ENCODE results near the gene TERF2IP.

DNA sequence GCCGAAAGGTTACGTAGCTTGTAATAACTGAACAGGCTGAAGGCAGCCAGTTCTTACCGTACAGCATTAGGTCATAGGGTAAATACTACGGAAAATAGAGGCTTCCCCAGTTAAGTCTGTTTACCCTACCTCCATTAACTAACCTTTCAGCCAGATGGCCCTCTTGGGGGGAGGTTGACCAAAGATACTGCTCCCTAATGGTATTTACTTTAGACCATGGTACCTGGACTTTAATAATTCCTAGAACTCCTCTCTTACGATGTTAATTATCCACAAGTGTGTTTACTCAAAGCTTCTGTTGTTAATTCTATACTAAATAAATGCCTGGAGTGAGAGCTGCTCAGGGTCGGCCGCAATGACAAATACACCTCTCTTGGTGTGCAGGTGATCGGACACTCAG is 14.7 kb upstream of the TERF2IP start:
- TF ChIP-seq, protein P1, sequence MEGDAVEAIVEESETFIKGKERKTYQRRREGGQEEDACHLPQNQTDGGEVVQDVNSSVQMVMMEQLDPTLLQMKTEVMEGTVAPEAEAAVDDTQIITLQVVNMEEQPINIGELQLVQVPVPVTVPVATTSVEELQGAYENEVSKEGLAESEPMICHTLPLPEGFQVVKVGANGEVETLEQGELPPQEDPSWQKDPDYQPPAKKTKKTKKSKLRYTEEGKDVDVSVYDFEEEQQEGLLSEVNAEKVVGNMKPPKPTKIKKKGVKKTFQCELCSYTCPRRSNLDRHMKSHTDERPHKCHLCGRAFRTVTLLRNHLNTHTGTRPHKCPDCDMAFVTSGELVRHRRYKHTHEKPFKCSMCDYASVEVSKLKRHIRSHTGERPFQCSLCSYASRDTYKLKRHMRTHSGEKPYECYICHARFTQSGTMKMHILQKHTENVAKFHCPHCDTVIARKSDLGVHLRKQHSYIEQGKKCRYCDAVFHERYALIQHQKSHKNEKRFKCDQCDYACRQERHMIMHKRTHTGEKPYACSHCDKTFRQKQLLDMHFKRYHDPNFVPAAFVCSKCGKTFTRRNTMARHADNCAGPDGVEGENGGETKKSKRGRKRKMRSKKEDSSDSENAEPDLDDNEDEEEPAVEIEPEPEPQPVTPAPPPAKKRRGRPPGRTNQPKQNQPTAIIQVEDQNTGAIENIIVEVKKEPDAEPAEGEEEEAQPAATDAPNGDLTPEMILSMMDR (conservative IDR thresholded peaks at IDR 0.05; ENCODE audit: low read length) = no peak
- TF ChIP-seq EZH2phosphoT487 (IDR thresholded peaks at IDR 0.05; ENCODE audit: borderline replicate concordance, low read depth, low read length) = no peak

Measured in OCI-LY7 (cell line).